ENCODE results near the gene MYOG. TPM values are rescaled to one million over a fixed set of nuclear protein-coding genes. Genes with fewer than 3 reads are reported as not detected.

The MYOG gene
- total RNA-seq, 2 donors from 2014 or later, result not detected

DNA sequence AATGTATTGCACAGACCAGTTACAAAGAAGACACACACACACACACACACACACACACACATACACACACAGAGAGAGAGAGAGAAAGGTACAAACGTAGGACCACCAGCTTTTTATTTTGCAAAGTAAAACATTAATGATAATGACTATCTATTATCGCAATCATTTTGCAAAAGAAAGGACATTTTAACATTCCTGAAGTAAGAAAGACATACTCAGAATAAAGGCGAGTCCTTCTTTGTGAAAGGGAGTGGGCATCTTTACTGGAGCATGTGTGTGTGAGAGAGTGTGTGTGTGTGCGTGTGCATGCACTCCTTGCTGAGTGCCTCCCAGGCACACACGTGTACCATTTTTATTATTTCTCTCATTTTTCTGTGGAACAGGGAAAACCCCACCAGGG is 31.2 kb downstream of the MYOG start:
- peaks cover 2% of the 10 kb centered on the region for H3K27me3 Mint-ChIP-seq (ENCODE audit: insufficient read depth)
- H3K4me3 Mint-ChIP-seq, result no peak overlapping the region
- H3K9me3 Mint-ChIP-seq, result no peaks in the 10 kb centered on the region
- no peak for DNase-seq
- H3K4me1 Mint-ChIP-seq, result peaks cover 6% of the 10 kb centered on the region
- H3K9me3 ChIP-seq (ENCODE audit: control insufficient read depth, low read length), result no peaks in the 10 kb centered on the region
- H3K4me3 ChIP-seq (ENCODE audit: low read length), result no peak overlapping the region
- no peak overlapping the region for H3K27ac Mint-ChIP-seq
- H3K9ac ChIP-seq (ENCODE audit: extremely low read depth, low read length, poor library complexity, severe bottlenecking), result no peak overlapping the region
- no peaks in the 10 kb centered on the region for H3K36me3 Mint-ChIP-seq (ENCODE audit: low read depth)
- 83 to 88% methylated on average over 2 to 4 of the region's 5 CpGs for WGBS, 2 experiments (ENCODE audit: insufficient coverage in 1 of 2, insufficient read length in 1 of 2)
- peaks cover 5% of the 10 kb centered on the region for H3K36me3 ChIP-seq (ENCODE audit: control insufficient read depth, insufficient read depth, low read length)
- no peaks in the 10 kb centered on the region for H3K4me1 ChIP-seq (ENCODE audit: control insufficient read depth, insufficient read depth, low read length)
- H3K27me3 ChIP-seq (ENCODE audit: control insufficient read depth, insufficient read depth, low read length, poor library complexity, severe bottlenecking), result no peaks in the 10 kb centered on the region
- H3K27ac ChIP-seq (ENCODE audit: low read depth, low read length), result no peak overlapping the region
- TF ChIP-seq, protein P1, sequence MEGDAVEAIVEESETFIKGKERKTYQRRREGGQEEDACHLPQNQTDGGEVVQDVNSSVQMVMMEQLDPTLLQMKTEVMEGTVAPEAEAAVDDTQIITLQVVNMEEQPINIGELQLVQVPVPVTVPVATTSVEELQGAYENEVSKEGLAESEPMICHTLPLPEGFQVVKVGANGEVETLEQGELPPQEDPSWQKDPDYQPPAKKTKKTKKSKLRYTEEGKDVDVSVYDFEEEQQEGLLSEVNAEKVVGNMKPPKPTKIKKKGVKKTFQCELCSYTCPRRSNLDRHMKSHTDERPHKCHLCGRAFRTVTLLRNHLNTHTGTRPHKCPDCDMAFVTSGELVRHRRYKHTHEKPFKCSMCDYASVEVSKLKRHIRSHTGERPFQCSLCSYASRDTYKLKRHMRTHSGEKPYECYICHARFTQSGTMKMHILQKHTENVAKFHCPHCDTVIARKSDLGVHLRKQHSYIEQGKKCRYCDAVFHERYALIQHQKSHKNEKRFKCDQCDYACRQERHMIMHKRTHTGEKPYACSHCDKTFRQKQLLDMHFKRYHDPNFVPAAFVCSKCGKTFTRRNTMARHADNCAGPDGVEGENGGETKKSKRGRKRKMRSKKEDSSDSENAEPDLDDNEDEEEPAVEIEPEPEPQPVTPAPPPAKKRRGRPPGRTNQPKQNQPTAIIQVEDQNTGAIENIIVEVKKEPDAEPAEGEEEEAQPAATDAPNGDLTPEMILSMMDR (conservative IDR thresholded peaks at IDR 0.05), result no peak

GRCh38 chr1:203054184-203054583 is 31.6 kb downstream of the MYOG start:
- H3K9me3 Mint-ChIP-seq, result no peaks in the 10 kb centered on the region
- H3K27me3 Mint-ChIP-seq (ENCODE audit: insufficient read depth), result peaks cover 2% of the 10 kb centered on the region
- no peak overlapping the region for H3K27ac Mint-ChIP-seq
- no peak overlapping the region for H3K4me3 Mint-ChIP-seq
- Histone ChIP-seq H3K4me1 (ENCODE audit: control insufficient read depth, insufficient read depth, low read length) (no peaks in the 10 kb centered on the region), H3K27me3 (ENCODE audit: control insufficient read depth, insufficient read depth, low read length, poor library complexity, severe bottlenecking) (no peaks in the 10 kb centered on the region), H3K36me3 (ENCODE audit: control insufficient read depth, insufficient read depth, low read length) (peaks cover 5% of the 10 kb centered on the region), H3K9me3 (ENCODE audit: control insufficient read depth, low read length) (no peaks in the 10 kb centered on the region), H3K27ac (ENCODE audit: low read depth, low read length) (no peak overlapping the region), H3K9ac (ENCODE audit: extremely low read depth, low read length, poor library complexity, severe bottlenecking) (no peak overlapping the region), H3K4me3 (ENCODE audit: low read length) (no peak overlapping the region)
- TF ChIP-seq, protein P1 (conservative IDR thresholded peaks at IDR 0.05), result no peak
- 80 to 86% methylated on average over 1 of the region's 1 CpG for WGBS, 2 experiments (ENCODE audit: insufficient coverage in 1 of 2, insufficient read length in 1 of 2)
- no peaks in the 10 kb centered on the region for H3K36me3 Mint-ChIP-seq (ENCODE audit: low read depth)
- DNase-seq, result no peak
- H3K4me1 Mint-ChIP-seq, result peaks cover 6% of the 10 kb centered on the region

GRCh38 chr1:203052601-203053000 is 33.2 kb downstream of the MYOG start:
- no peaks in the 10 kb centered on the region for H3K9me3 Mint-ChIP-seq
- H3K4me1 ChIP-seq (ENCODE audit: control insufficient read depth, insufficient read depth, low read length), result no peaks in the 10 kb centered on the region
- TF ChIP-seq, protein P1 (conservative IDR thresholded peaks at IDR 0.05), result no peak
- H3K4me3 ChIP-seq (ENCODE audit: low read length), result no peak overlapping the region
- no peak overlapping the region for H3K27ac Mint-ChIP-seq
- H3K4me3 Mint-ChIP-seq, result no peak overlapping the region
- H3K36me3 Mint-ChIP-seq (ENCODE audit: low read depth), result no peaks in the 10 kb centered on the region
- no peaks in the 10 kb centered on the region for H3K27me3 Mint-ChIP-seq (ENCODE audit: insufficient read depth)
- H3K27me3 ChIP-seq (ENCODE audit: control insufficient read depth, insufficient read depth, low read length, poor library complexity, severe bottlenecking), result no peaks in the 10 kb centered on the region
- WGBS, 2 experiments (ENCODE audit: insufficient coverage in 1 of 2, insufficient read length in 1 of 2), result 83 to 88% methylated on average over 1 to 3 of the region's 3 CpGs
- H3K36me3 ChIP-seq (ENCODE audit: control insufficient read depth, insufficient read depth, low read length), result peaks cover 5% of the 10 kb centered on the region
- no peak for DNase-seq
- H3K9ac ChIP-seq (ENCODE audit: extremely low read depth, low read length, poor library complexity, severe bottlenecking), result no peak overlapping the region
- no peaks in the 10 kb centered on the region for H3K9me3 ChIP-seq (ENCODE audit: control insufficient read depth, low read length)
- no peak overlapping the region for H3K27ac ChIP-seq (ENCODE audit: low read depth, low read length)
- peaks cover 8% of the 10 kb centered on the region for H3K4me1 Mint-ChIP-seq

Measured in endodermal cell (in vitro differentiated cells).